Left lung (tissue), 10 donors: ENCODE data around the gene HSPA4. TPM values are rescaled to one million over a fixed set of nuclear protein-coding genes. Genes with fewer than 3 reads are reported as not detected.
A peak's percentile ranks its signal among the peaks of the same experiment; 100 is the strongest.
"Not testable (repeated sequence)": the region's sequence is repeated elsewhere in the genome, so short reads cannot be mapped to it uniquely, and the experiment has no call there.

Experiments
- ATAC-seq: fragments of 200-7000 bp; cut with Tn5 transposase; one replicate; pipeline ENCODE4 v1.9.1; 2020; ENCODE audit warnings: moderate library complexity
- DNase-seq, 4 donors: peaks; one replicate each; pipeline ENCODE4 v3.0.0-alpha.2; 2013 to 2020
- H3K27ac ChIP-seq, 2 donors: fragments of 200-600 bp; sonication (generic) in 1 of 2; one replicate each; pipeline versions ENCODE4 v1.5.0 to v1.8.0; 2020 to 2021
- H3K27me3 ChIP-seq, 2 donors: fragments of 200-600 bp; sonication (generic) in 1 of 2; one replicate each; pipeline versions ENCODE4 v1.5.0 to v1.8.0; 2020 to 2021
- H3K36me3 ChIP-seq, 2 donors: fragments of 200-600 bp; sonication (generic) in 1 of 2; one replicate each; pipeline versions ENCODE4 v1.5.0 to v1.8.0; 2020 to 2021
- H3K4me1 ChIP-seq, 2 donors: fragments of 200-600 bp; one replicate each; pipeline ENCODE4 v1.8.0; 2021
- H3K4me3 ChIP-seq, 2 donors: fragments of 200-600 bp; sonication (generic) in 1 of 2; one replicate each; pipeline versions ENCODE4 v1.5.0 to v1.8.0; 2020 to 2021; ENCODE audit warnings: mild to moderate bottlenecking in 1 of 2
- H3K9me3 ChIP-seq, 2 donors: fragments of 200-600 bp; sonication (generic) in 1 of 2; one replicate each; pipeline versions ENCODE4 v1.5.0 to v1.8.0; 2020 to 2021
- intact Hi-C, 2 donors: fragments of 100-400 bp; cut with DNase I; formaldehyde crosslinking; loops; one replicate each; pipeline versions ENCODE4 v1.11.2 to v1.14.2; 2022
- polyA plus RNA-seq, 6 donors: library from polyadenylated mRNA; unstranded; fragments of 120-200 nt; gene quantifications; one replicate each; pipeline ENCODE4 v1.2.1, GENCODE V29; 2013; ENCODE audit not compliant: insufficient read length in 6 of 6
- total RNA-seq, 2 donors: library from RNA; stranded (reverse); fragmentation: NEBNext Ultra II Directional; extraction: Animal tissue kit (Norgen Biotek cat#: 25700); gene quantifications; one replicate each; pipeline ENCODE4 v1.2.1, GENCODE V29; 2021
- TF ChIP-seq, protein P1 (sequence below), 2 donors: fragments of 200-600 bp; sonication (generic) in 1 of 2; IDR thresholded peaks; one replicate each; pipeline versions ENCODE4 v1.5.0 to v1.8.0; 2021; ENCODE audit warnings: antibody characterized with exemption in 2 of 2
- donor health status: DM: no; HTN: yes; CAD: no.
- donor health status: DM: no; HTN: no; CAD: no.

HSPA4 gene
- total and polyA plus RNA-seq, 8 donors, result 85.5 to 109 (median 91.2) TPM

DNA sequence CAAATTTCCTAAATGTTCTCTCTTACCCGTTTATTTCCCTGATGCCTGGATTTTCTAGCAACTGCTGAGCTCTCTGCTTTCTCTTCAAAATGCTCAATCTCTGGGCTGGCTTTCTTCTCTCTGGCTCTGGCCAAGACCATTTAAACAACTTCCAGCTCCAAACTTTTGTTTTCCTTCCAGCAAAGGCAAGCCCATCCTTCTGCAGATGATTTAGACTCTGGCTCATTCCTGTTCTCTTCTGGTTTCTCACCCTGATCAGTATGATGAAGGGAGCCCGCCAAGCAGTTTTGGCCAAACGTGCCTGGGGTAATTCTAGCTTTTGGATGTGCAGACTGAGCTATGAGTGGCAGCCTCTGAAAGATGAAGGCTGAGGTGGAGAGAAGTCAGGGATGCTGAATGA is 78.1 kb downstream of the HSPA4 start:
- H3K4me3 ChIP-seq, result no peak overlapping the region
- no peak overlapping the region for H3K27ac ChIP-seq
- H3K4me1 ChIP-seq, result peaks cover 0 to 10% of the 10 kb centered on the region in 2 donors
- intact Hi-C loops, result no loop called here
- DNase-seq (no peak), ATAC-seq (no peak)
- TF ChIP-seq, protein P1, sequence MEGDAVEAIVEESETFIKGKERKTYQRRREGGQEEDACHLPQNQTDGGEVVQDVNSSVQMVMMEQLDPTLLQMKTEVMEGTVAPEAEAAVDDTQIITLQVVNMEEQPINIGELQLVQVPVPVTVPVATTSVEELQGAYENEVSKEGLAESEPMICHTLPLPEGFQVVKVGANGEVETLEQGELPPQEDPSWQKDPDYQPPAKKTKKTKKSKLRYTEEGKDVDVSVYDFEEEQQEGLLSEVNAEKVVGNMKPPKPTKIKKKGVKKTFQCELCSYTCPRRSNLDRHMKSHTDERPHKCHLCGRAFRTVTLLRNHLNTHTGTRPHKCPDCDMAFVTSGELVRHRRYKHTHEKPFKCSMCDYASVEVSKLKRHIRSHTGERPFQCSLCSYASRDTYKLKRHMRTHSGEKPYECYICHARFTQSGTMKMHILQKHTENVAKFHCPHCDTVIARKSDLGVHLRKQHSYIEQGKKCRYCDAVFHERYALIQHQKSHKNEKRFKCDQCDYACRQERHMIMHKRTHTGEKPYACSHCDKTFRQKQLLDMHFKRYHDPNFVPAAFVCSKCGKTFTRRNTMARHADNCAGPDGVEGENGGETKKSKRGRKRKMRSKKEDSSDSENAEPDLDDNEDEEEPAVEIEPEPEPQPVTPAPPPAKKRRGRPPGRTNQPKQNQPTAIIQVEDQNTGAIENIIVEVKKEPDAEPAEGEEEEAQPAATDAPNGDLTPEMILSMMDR (IDR thresholded peaks at IDR 0.05), result no peak
- H3K9me3 ChIP-seq, result no peaks in the 10 kb centered on the region
- H3K27me3 ChIP-seq, result no peaks in the 10 kb centered on the region
- H3K36me3 ChIP-seq, result no peaks in the 10 kb centered on the region

GRCh38 chr5:133130387-133131118 is 78.7 kb downstream of the HSPA4 start:
- Histone ChIP-seq H3K27me3 (no peaks in the 10 kb centered on the region), H3K4me3 (no peak overlapping the region), H3K9me3 (no peaks in the 10 kb centered on the region), H3K36me3 (no peaks in the 10 kb centered on the region), H3K4me1 (peaks cover 0 to 10% of the 10 kb centered on the region in 2 donors), H3K27ac (no peak overlapping the region)
- no peak for DNase-seq
- intact Hi-C loops, result no loop called here
- ATAC-seq, result no peak
- TF ChIP-seq, protein P1 (IDR thresholded peaks at IDR 0.05), result no peak

DNA sequence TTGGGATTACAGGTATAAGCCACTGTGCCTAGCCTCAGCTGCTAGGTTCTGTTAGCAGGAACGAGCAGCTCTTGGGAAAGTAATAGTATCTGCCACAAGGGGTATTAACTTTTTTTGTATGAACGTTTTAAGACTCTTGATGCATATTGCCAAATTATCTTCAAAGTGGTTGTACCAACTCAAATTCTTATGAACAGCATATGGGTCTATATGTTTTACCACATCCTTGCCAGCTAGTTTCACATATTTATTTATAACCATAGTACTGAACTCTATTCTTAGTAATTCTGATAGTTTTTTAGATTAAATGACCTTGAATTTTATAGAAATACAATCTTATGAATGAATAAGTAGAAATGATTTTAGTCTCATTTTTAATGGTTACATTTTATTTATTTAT is 80.9 kb downstream of the HSPA4 start:
- ATAC-seq (no peak), DNase-seq (no peak)
- Histone ChIP-seq H3K27ac (no peak overlapping the region), H3K27me3 (no peaks in the 10 kb centered on the region), H3K4me3 (no peak overlapping the region), H3K9me3 (peaks cover 0 to 2% of the 10 kb centered on the region in 2 donors), H3K36me3 (no peaks in the 10 kb centered on the region), H3K4me1 (peaks cover 0 to 10% of the 10 kb centered on the region in 2 donors)
- TF ChIP-seq, protein P1 (IDR thresholded peaks at IDR 0.05), result no peak
- intact Hi-C loops, result no loop called here

GRCh38 chr5:133133241-133133640 is 81.4 kb downstream of the HSPA4 start:
- H3K27ac ChIP-seq, H3K36me3 ChIP-seq, H3K9me3 ChIP-seq, DNase-seq, H3K27me3 ChIP-seq, H3K4me3 ChIP-seq, ATAC-seq, intact Hi-C loops: not testable (repeated sequence)
- peaks cover 0 to 10% of the 10 kb centered on the region in 2 donors for H3K4me1 ChIP-seq

DNA sequence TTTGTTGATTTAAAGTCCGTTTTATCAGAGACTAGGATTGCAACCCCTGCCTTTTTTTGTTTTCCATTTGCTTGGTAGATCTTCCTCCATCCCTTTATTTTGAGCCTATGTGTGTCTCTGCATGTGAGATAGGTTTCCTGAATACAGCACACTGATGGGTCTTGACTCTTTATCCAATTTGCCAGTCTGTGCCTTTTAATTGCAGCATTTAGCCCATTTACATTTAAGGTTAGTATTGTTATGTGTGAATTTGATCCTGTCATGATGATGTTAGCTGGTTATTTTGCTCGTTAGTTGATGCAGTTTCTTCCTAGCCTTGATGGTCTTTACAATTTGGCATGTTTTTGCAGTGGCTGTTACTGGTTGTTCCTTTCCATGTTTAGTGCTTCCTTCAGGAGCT is 85.1 kb downstream of the HSPA4 start:
- ATAC-seq, H3K27me3 ChIP-seq, DNase-seq, H3K27ac ChIP-seq, H3K36me3 ChIP-seq, H3K4me1 ChIP-seq, H3K4me3 ChIP-seq, intact Hi-C loops, H3K9me3 ChIP-seq: not testable (repeated sequence)

DNA sequence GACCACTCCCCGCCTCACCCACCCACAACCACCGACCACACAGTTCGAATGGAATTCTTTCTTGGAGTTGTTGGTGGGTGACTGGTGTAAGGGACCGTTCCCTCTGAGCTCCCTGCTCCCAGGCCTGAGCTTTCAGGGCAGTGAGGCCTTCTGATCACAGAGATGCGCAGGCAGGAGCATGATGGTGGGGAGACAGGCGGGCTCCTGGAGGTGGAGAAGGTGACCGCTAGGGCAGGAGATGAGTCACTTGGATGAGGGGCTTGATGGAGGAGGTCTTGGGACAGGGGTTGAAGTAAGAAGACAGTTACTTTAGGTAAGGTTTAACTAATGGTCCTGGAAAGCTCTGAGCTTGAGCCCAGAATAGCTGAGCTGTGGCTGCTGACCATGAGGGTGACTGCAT is 88.5 kb downstream of the HSPA4 start:
- peaks cover 0 to 7% of the 10 kb centered on the region in 2 donors for H3K4me1 ChIP-seq
- no peak overlapping the region for H3K4me3 ChIP-seq
- peak overlapping the region in 1 of 2 donors; percentile 48 for H3K27ac ChIP-seq
- H3K9me3 ChIP-seq, result peaks cover 0 to 8% of the 10 kb centered on the region in 2 donors
- no peaks in the 10 kb centered on the region for H3K36me3 ChIP-seq
- intact Hi-C loops, result no loop called here
- no peak for ATAC-seq
- no peaks in the 10 kb centered on the region for H3K27me3 ChIP-seq
- TF ChIP-seq, protein P1 (IDR thresholded peaks at IDR 0.05), result no peak
- DNase-seq, result no peak
